Mucosa of rectum (tissue), 2 donors: Measurements from ENCODE around the gene RORC.
"Not testable (repeated sequence)": the region's sequence is repeated elsewhere in the genome, so short reads cannot be mapped to it uniquely, and the experiment has no call there.

Source experiments
- H3K27ac ChIP-seq, 2 donors: one replicate each; pipeline ENCODE4 v1.7.0; 2013; ENCODE audit warnings: inconsistent platforms in 2 of 2, low read depth in 2 of 2, low read length in 2 of 2
- H3K27me3 ChIP-seq, 2 donors: one replicate each; pipeline ENCODE4 v1.7.0; 2013; ENCODE audit warnings: low read length in 2 of 2; ENCODE audit not compliant: control insufficient read depth in 2 of 2, insufficient read depth in 2 of 2
- H3K36me3 ChIP-seq, 2 donors: one replicate each; pipeline ENCODE4 v1.7.0; 2013; ENCODE audit warnings: low read length in 2 of 2; ENCODE audit not compliant: control insufficient read depth in 2 of 2, insufficient read depth in 2 of 2
- H3K4me1 ChIP-seq, 2 donors: one replicate each; pipeline ENCODE4 v1.7.0; 2013; ENCODE audit warnings: low read length in 2 of 2, mild to moderate bottlenecking in 1 of 2; ENCODE audit not compliant: control insufficient read depth in 2 of 2, insufficient read depth in 2 of 2
- H3K4me3 ChIP-seq, 2 donors: one replicate each; pipeline ENCODE4 v1.7.0; 2013; ENCODE audit warnings: low read length in 2 of 2
- H3K9ac ChIP-seq, 2 donors: one replicate each; pipeline ENCODE4 v1.7.0; 2013; ENCODE audit warnings: low read length in 2 of 2, low read depth in 1 of 2, mild to moderate bottlenecking in 1 of 2
- H3K9me3 ChIP-seq, 2 donors: one replicate each; pipeline ENCODE4 v1.7.0; 2013; ENCODE audit warnings: low read length in 2 of 2; ENCODE audit not compliant: control insufficient read depth in 2 of 2
- donor health status: healthy.
- donor health status: Normal muscosa, but diverticular disease.

RORC gene

GRCh38 chr1:151780736-151781135 lies 50.9 kb downstream of the RORC start:
- H3K4me3 ChIP-seq, H3K27ac ChIP-seq, H3K27me3 ChIP-seq, H3K9me3 ChIP-seq, H3K9ac ChIP-seq, H3K4me1 ChIP-seq: not testable (repeated sequence)
- H3K36me3 ChIP-seq = peaks cover 0 to 11% of the 10 kb centered on the region in 2 donors

GRCh38 chr1:151779852-151780251 lies 51.8 kb downstream of the RORC start:
- Histone ChIP-seq H3K36me3 (peaks cover 0 to 16% of the 10 kb centered on the region in 2 donors), H3K9ac (no peak overlapping the region), H3K27ac (no peak overlapping the region), H3K9me3 (no peaks in the 10 kb centered on the region), H3K27me3 (no peaks in the 10 kb centered on the region), H3K4me3 (no peak overlapping the region), H3K4me1 (no peaks in the 10 kb centered on the region)

GRCh38 chr1:151777317-151777716 lies 54.3 kb downstream of the RORC start:
- Histone ChIP-seq H3K27me3 (no peaks in the 10 kb centered on the region), H3K36me3 (peaks cover 0 to 24% of the 10 kb centered on the region in 2 donors), H3K9me3 (no peaks in the 10 kb centered on the region), H3K27ac (no peak overlapping the region), H3K9ac (no peak overlapping the region), H3K4me1 (no peaks in the 10 kb centered on the region), H3K4me3 (no peak overlapping the region)

DNA sequence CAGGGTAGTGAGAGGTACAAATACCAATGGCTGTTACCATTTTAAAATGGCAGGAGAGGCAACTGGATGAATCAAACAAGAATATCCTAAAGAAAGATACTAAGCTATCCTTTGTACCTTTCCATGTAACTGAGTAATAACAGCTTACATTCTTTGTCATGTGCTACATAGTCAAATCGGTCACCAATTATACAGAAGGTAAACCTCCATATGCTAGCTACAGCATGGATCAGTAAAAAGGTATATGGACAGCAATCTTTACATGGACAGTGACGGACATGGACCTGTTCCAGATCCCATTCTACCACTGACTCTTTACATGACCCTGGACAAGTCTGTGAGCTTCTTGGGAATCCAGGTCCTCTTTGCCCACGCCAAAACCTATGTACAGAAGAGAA lies 54.9 kb downstream of the RORC start:
- Histone ChIP-seq H3K9ac (no peak overlapping the region), H3K27ac (no peak overlapping the region), H3K4me3 (no peak overlapping the region), H3K36me3 (peaks cover 0 to 24% of the 10 kb centered on the region in 2 donors), H3K4me1 (no peaks in the 10 kb centered on the region), H3K27me3 (no peaks in the 10 kb centered on the region), H3K9me3 (no peaks in the 10 kb centered on the region)

GRCh38 chr1:151775894-151776664 lies 55.5 kb downstream of the RORC start:
- Histone ChIP-seq H3K27me3 (no peaks in the 10 kb centered on the region), H3K4me1 (no peaks in the 10 kb centered on the region), H3K9ac (no peak overlapping the region), H3K9me3 (no peaks in the 10 kb centered on the region), H3K36me3 (peaks cover 0 to 24% of the 10 kb centered on the region in 2 donors), H3K4me3 (no peak overlapping the region), H3K27ac (no peak overlapping the region)

DNA sequence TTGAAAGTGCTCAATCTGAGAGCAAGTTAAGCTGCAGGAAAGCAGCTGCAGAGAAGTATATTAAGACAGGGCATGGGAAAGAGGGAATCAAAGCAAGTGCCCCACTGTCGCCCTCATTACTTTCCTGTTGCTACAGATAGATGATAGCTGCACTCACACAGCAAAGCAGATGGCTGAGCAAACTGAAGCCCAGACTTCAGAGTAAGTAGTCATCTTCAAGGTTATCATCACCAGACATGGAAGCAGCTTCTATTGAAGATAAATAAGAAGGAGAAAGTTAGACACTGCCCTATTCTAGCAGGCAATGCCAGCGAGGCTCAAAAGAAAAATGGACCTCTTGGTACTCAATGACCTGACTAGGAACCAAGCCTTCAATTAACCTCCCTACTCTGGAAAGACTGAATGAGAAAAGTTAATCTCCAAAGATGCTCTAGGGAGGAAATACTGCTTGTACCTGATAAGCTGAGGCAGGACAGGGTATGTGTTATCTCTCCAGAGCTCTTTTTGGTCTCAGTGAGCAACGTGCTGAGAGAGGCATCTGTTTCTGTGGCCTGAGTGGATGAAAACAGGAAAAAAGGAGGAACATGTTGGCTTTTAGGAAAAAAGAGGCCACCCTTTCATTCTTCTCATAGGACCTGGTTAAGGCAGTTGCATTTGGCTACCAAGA lies 57.2 kb downstream of the RORC start:
- Histone ChIP-seq H3K9ac (no peak overlapping the region), H3K9me3 (no peaks in the 10 kb centered on the region), H3K36me3 (peaks cover 0 to 21% of the 10 kb centered on the region in 2 donors), H3K4me1 (no peaks in the 10 kb centered on the region), H3K27me3 (no peaks in the 10 kb centered on the region), H3K27ac (no peak overlapping the region), H3K4me3 (no peak overlapping the region)

GRCh38 chr1:151773702-151774101 lies 57.9 kb downstream of the RORC start:
- Histone ChIP-seq H3K9ac (no peak overlapping the region), H3K36me3 (peaks cover 0 to 21% of the 10 kb centered on the region in 2 donors)

GRCh38 chr1:151769270-151769669 lies 62.3 kb downstream of the RORC start:
- not testable (repeated sequence) for H3K27ac ChIP-seq, H3K9ac ChIP-seq, H3K9me3 ChIP-seq, H3K4me1 ChIP-seq, H3K27me3 ChIP-seq, H3K4me3 ChIP-seq, H3K36me3 ChIP-seq

More at GRCh38 chr1:151773702-151774101, 57.9 kb downstream of the RORC start:
- no peak overlapping the region for H3K27ac ChIP-seq
- H3K4me3 ChIP-seq = no peak overlapping the region
- no peaks in the 10 kb centered on the region for H3K9me3 ChIP-seq
- H3K4me1 ChIP-seq = no peaks in the 10 kb centered on the region
- H3K27me3 ChIP-seq = no peaks in the 10 kb centered on the region

GRCh38 chr1:151768351-151769066 lies 63.1 kb downstream of the RORC start:
- H3K27ac ChIP-seq, H3K36me3 ChIP-seq, H3K9me3 ChIP-seq, H3K27me3 ChIP-seq, H3K9ac ChIP-seq, H3K4me3 ChIP-seq, H3K4me1 ChIP-seq: not testable (repeated sequence)

DNA sequence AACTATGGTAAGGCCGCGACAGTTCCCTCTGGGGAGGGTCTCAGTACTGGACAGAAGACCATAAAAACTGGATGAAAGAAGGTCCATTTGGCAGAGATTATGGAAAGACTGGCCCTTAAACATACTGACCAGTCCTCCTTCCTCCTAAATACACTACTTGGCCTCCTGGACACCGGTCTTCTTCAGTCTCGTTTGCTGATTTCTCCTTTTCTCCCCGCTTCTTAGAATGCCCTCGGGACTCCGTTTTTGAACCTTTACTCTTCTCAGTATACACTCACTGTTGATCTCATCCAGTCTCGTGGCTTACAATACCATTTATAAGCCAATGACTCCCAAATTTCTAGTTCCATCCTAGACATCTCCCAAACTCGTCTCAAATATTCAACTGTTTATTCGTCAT lies 67.6 kb downstream of the RORC start:
- Histone ChIP-seq H3K4me3 (peak overlapping the region; percentile 81 to 97), H3K27ac (peak overlapping the region; percentile 73 to 83), H3K27me3 (no peaks in the 10 kb centered on the region), H3K4me1 (peaks cover 5 to 9% of the 10 kb centered on the region in 2 donors), H3K36me3 (peaks cover 21 to 29% of the 10 kb centered on the region in 2 donors), H3K9ac (peak overlapping the region; percentile 82 to 85), H3K9me3 (no peaks in the 10 kb centered on the region)
